ENCODE measurements around the gene TCEA3.

The TCEA3 gene

DNA sequence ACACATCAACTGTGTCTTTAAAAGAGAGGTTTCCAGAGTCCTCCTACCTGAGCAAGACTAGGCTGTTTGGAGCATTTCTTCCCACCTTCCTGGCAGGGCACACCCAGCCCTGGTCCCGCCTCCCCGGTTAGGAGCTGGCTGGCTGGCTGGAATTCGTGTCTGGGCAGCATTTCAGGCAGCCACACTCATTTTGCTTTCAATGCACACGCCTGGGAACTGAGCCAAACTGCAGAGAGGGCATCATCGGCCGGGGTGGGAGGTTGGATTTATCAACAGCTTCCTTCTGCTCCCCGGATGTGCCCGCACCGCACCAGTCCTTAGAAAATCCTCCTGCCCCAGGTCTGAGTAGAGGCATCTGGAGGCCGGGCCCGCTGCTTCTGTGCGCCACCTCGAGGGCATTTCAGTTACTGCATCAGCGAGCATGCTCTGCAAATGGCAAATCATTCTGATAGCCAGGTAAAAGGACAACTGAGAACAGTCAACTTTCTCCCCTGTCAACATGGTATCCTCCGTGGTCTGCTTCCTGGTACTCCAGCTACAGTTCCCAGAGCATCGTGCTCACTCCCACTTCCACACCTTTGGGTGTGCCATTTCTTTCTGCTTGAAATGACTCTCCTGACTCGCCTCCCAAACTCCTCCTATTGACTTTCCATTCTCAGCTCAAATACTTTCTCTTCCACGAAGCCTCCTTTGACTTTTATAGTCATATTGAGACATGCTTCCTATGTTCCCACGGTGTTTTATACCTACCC lies 20.6 kb downstream of the TCEA3 start:
- Histone ChIP-seq H3K9me3 (ENCODE audit: insufficient read depth, low read length) (no peaks in the 10 kb centered on the region), H3K4me3 (ENCODE audit: insufficient read length, low read depth) (no peak overlapping the region), H3K36me3 (ENCODE audit: insufficient read depth, insufficient read length, low read length) (no peaks in the 10 kb centered on the region), H3K27me3 (ENCODE audit: insufficient read depth, insufficient read length) (peaks cover 84% of the 10 kb centered on the region), H3K4me1 (ENCODE audit: insufficient read depth, insufficient read length) (no peaks in the 10 kb centered on the region), H3K9ac (ENCODE audit: insufficient read length, low read depth) (no peak overlapping the region)
- TF ChIP-seq ZNF274 (IDR thresholded peaks at IDR 0.05; ENCODE audit: low read depth, low read length), result no peak
- no peak for TF ChIP-seq YY1 (IDR thresholded peaks at IDR 0.05; ENCODE audit: insufficient read depth, insufficient read length)
- TF ChIP-seq SUZ12 (IDR thresholded peaks at IDR 0.05; ENCODE audit: extremely low read depth, insufficient read depth, insufficient read length), result no peak
- DNase-seq (ENCODE audit: low read depth, low spot score), result peak; percentile 42

DNA sequence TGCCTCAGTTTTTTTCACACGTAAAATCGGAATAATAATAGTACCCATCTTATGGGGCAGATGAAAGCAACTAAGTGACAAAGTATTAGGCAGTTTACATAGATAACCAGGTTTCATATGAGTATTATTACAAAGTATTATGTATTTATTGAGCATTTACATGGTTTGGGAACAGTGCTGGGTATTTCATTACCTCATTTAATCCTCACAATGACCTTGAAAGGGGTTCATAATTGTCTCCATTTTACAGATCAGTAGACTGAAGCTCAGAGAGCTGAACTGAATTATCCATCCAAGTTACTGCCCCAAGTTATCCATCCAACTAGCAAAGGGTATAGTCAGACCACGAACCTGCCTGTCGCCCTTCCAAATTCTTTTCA lies 21.2 kb downstream of the TCEA3 start:
- Histone ChIP-seq H3K27me3 (ENCODE audit: insufficient read depth, insufficient read length) (peaks cover 84% of the 10 kb centered on the region), H3K9ac (ENCODE audit: insufficient read length, low read depth) (no peak overlapping the region), H3K4me1 (ENCODE audit: insufficient read depth, insufficient read length) (no peaks in the 10 kb centered on the region), H3K36me3 (ENCODE audit: insufficient read depth, insufficient read length, low read length) (no peaks in the 10 kb centered on the region), H3K4me3 (ENCODE audit: insufficient read length, low read depth) (no peak overlapping the region), H3K9me3 (ENCODE audit: insufficient read depth, low read length) (no peaks in the 10 kb centered on the region)
- TF ChIP-seq SUZ12 (IDR thresholded peaks at IDR 0.05; ENCODE audit: extremely low read depth, insufficient read depth, insufficient read length), result no peak
- no peak for TF ChIP-seq ZNF274 (IDR thresholded peaks at IDR 0.05; ENCODE audit: low read depth, low read length)
- no peak for TF ChIP-seq YY1 (IDR thresholded peaks at IDR 0.05; ENCODE audit: insufficient read depth, insufficient read length)
- DNase-seq (ENCODE audit: low read depth, low spot score), result no peak

DNA sequence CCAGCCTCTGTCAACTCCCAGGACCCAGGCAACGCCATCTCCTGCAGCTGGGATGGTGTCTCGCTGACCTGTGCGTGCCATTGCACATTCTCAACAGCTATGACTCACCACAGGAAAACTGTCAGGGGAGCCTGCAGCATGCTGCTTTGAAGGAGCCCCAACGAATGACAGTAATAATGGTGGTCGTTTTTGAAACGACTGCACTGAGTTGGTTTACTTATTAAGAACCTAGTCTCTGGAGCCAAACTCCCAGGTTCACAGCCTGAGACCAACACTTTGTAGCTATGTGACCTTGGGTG lies 21.6 kb downstream of the TCEA3 start:
- no peak for DNase-seq (ENCODE audit: low read depth, low spot score)
- no peaks in the 10 kb centered on the region for H3K9me3 ChIP-seq (ENCODE audit: insufficient read depth, low read length)
- no peak overlapping the region for H3K9ac ChIP-seq (ENCODE audit: insufficient read length, low read depth)
- H3K27me3 ChIP-seq (ENCODE audit: insufficient read depth, insufficient read length), result peaks cover 84% of the 10 kb centered on the region
- no peaks in the 10 kb centered on the region for H3K4me1 ChIP-seq (ENCODE audit: insufficient read depth, insufficient read length)
- H3K36me3 ChIP-seq (ENCODE audit: insufficient read depth, insufficient read length, low read length), result no peaks in the 10 kb centered on the region
- TF ChIP-seq ZNF274 (IDR thresholded peaks at IDR 0.05; ENCODE audit: low read depth, low read length) (no peak), SUZ12 (IDR thresholded peaks at IDR 0.05; ENCODE audit: extremely low read depth, insufficient read depth, insufficient read length) (no peak), YY1 (IDR thresholded peaks at IDR 0.05; ENCODE audit: insufficient read depth, insufficient read length) (no peak)
- no peak overlapping the region for H3K4me3 ChIP-seq (ENCODE audit: insufficient read length, low read depth)

DNA sequence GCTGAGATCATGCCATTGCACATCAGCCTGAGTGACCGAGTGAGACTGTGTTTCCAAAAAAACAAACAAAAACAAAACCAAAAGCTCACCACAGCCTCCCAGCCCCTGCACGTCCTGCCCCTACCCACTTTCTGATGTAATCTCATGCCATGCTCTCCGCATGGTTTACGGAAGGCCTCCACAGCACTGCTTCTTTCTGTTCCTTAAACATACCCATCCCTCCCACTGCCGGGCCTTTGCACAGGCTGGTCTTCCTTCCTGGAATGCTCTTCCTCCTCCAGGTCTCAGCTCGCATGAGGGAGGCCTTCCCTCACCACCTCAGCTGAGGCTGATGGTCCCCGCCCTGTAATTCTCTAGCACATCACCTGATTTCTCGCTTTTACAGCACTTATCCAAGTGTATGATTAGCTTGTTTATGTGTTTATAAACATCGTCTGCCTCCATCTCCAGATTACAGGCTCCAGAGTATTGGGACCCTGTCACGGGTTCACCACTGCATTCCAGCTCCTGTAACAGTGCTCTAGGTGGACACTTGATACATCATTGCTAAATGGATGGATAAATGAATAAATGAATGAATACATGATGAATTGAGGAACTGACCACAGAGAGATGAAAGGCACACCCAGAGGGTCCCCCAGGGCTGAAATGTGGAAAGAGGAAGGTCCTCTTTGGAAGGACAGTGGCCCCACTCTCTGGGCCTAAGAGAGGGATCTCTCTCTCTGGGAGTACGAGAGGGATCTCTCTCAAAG lies 22.1 kb downstream of the TCEA3 start:
- H3K4me1 ChIP-seq (ENCODE audit: insufficient read depth, insufficient read length), result no peaks in the 10 kb centered on the region
- H3K27me3 ChIP-seq (ENCODE audit: insufficient read depth, insufficient read length), result peaks cover 87% of the 10 kb centered on the region
- H3K4me3 ChIP-seq (ENCODE audit: insufficient read length, low read depth), result no peak overlapping the region
- no peak overlapping the region for H3K9ac ChIP-seq (ENCODE audit: insufficient read length, low read depth)
- no peaks in the 10 kb centered on the region for H3K9me3 ChIP-seq (ENCODE audit: insufficient read depth, low read length)
- TF ChIP-seq YY1 (IDR thresholded peaks at IDR 0.05; ENCODE audit: insufficient read depth, insufficient read length) (no peak), SUZ12 (IDR thresholded peaks at IDR 0.05; ENCODE audit: extremely low read depth, insufficient read depth, insufficient read length) (no peak), ZNF274 (IDR thresholded peaks at IDR 0.05; ENCODE audit: low read depth, low read length) (no peak)
- H3K36me3 ChIP-seq (ENCODE audit: insufficient read depth, insufficient read length, low read length), result no peaks in the 10 kb centered on the region
- DNase-seq (ENCODE audit: low read depth, low spot score), result no peak

DNA sequence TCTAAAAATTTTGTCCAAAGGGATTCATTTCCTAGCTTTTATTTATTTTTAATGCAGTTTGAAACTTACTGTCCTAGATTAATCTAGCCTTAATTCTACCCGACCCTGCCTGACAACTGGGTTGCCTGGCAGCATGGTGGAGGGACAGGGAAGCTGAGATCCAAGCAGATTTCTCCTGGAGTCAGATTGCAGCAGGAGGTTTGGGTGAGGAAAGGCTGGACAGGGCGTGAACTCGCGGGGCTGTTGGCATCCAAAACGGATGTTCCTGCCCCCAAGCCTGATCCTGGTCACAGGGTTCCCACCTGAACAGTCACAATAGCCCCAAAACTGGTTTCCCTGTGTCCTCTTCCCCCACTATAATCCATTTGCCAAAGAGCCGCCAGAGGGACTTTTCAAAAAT lies 23.2 kb downstream of the TCEA3 start:
- TF ChIP-seq ZNF274 (IDR thresholded peaks at IDR 0.05; ENCODE audit: low read depth, low read length) (no peak), YY1 (IDR thresholded peaks at IDR 0.05; ENCODE audit: insufficient read depth, insufficient read length) (no peak), SUZ12 (IDR thresholded peaks at IDR 0.05; ENCODE audit: extremely low read depth, insufficient read depth, insufficient read length) (no peak)
- Histone ChIP-seq H3K27me3 (ENCODE audit: insufficient read depth, insufficient read length) (peaks cover 89% of the 10 kb centered on the region), H3K36me3 (ENCODE audit: insufficient read depth, insufficient read length, low read length) (no peaks in the 10 kb centered on the region), H3K4me1 (ENCODE audit: insufficient read depth, insufficient read length) (no peaks in the 10 kb centered on the region), H3K4me3 (ENCODE audit: insufficient read length, low read depth) (no peak overlapping the region), H3K9ac (ENCODE audit: insufficient read length, low read depth) (no peak overlapping the region), H3K9me3 (ENCODE audit: insufficient read depth, low read length) (no peaks in the 10 kb centered on the region)
- no peak for DNase-seq (ENCODE audit: low read depth, low spot score)

DNA sequence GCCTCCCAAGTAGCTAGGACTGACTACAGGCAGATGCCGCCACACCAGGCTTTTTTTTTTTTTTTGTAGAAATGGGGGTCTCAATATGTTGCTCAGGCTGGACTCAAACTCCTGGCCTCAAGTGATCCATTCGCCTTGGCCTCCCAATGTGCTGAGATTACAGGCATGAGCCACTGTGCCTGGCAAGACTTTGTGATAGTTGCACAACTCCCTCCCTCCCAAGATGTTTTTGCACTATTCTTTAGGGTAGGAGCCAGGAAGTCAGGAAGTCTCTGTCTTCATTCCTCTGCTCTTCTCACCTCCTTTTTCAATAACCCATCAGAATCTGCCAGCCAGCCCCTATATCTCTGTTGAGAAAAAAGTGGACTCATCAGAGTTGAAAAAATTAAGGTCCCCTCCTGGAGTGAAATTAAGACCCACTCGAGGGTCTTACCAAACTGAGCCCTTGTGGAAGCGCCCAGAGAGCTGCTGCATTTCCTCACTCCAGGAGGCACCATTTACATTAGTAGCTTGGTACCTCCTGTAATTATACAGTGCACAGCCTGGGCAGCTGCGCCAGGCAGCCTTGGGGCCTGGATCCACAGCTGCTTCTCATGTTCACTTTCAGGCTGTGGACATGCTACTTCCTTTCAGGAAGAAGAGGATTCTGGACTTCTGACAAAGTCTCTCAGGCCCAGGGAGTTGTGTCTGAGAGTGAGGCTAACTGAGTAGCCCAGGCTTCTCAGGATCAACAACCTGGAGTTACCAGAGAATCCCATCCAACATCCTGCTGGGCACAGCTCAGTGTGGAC lies 24.0 kb downstream of the TCEA3 start:
- H3K9ac ChIP-seq (ENCODE audit: insufficient read length, low read depth), result no peak overlapping the region
- no peaks in the 10 kb centered on the region for H3K9me3 ChIP-seq (ENCODE audit: insufficient read depth, low read length)
- no peak for TF ChIP-seq YY1 (IDR thresholded peaks at IDR 0.05; ENCODE audit: insufficient read depth, insufficient read length)
- TF ChIP-seq SUZ12 (IDR thresholded peaks at IDR 0.05; ENCODE audit: extremely low read depth, insufficient read depth, insufficient read length), result no peak
- no peak for TF ChIP-seq ZNF274 (IDR thresholded peaks at IDR 0.05; ENCODE audit: low read depth, low read length)
- DNase-seq (ENCODE audit: low read depth, low spot score), result no peak
- peaks cover 90% of the 10 kb centered on the region for H3K27me3 ChIP-seq (ENCODE audit: insufficient read depth, insufficient read length)
- H3K36me3 ChIP-seq (ENCODE audit: insufficient read depth, insufficient read length, low read length), result no peaks in the 10 kb centered on the region
- no peak overlapping the region for H3K4me3 ChIP-seq (ENCODE audit: insufficient read length, low read depth)
- H3K4me1 ChIP-seq (ENCODE audit: insufficient read depth, insufficient read length), result peaks cover 6% of the 10 kb centered on the region

DNA sequence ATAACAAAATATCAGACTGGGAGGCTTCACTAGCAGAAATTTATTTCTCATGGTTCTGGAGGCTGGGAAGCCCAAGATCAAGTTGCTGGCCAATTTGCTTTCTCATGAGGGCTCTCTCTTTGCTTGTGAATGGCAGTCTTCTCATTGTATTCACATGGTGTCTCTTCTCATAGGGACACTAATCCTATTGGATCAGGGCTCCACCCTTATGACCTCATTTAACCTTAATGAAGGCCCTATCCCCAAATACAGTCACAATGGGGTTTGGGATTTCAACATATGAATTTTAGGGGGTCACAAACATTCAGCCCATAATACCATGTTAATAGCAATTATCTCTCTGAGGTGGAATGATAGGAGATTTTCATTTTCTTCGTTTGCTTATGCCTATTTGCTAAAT lies 25.3 kb downstream of the TCEA3 start:
- Histone ChIP-seq H3K27me3 (ENCODE audit: insufficient read depth, insufficient read length) (peaks cover 91% of the 10 kb centered on the region), H3K4me3 (ENCODE audit: insufficient read length, low read depth) (no peak overlapping the region), H3K4me1 (ENCODE audit: insufficient read depth, insufficient read length) (peaks cover 6% of the 10 kb centered on the region), H3K36me3 (ENCODE audit: insufficient read depth, insufficient read length, low read length) (no peaks in the 10 kb centered on the region), H3K9ac (ENCODE audit: insufficient read length, low read depth) (no peak overlapping the region), H3K9me3 (ENCODE audit: insufficient read depth, low read length) (no peaks in the 10 kb centered on the region)
- TF ChIP-seq SUZ12 (IDR thresholded peaks at IDR 0.05; ENCODE audit: extremely low read depth, insufficient read depth, insufficient read length) (no peak), ZNF274 (IDR thresholded peaks at IDR 0.05; ENCODE audit: low read depth, low read length) (no peak), YY1 (IDR thresholded peaks at IDR 0.05; ENCODE audit: insufficient read depth, insufficient read length) (no peak)
- DNase-seq (ENCODE audit: low read depth, low spot score), result no peak

Measured in NT2/D1 (cell line).